Vagina (tissue), 2 donors: ENCODE data around the gene ZBTB16. TPM values are rescaled to one million over a fixed set of nuclear protein-coding genes. Genes with fewer than 3 reads are reported as not detected.

Experiments
- DNase-seq, 2 donors: peaks; one replicate each; pipeline ENCODE4 v3.0.0-alpha.2; 2017; ENCODE audit errors: extremely low spot score in 2 of 2
- H3K27ac ChIP-seq: fragments of 200-600 bp; sonication (generic); one replicate; pipeline ENCODE4 v1.5.1; 2019
- H3K27me3 ChIP-seq: fragments of 200-600 bp; sonication (generic); one replicate; pipeline ENCODE4 v1.5.1; 2019
- H3K36me3 ChIP-seq, 2 donors: fragments of 200-600 bp; sonication (generic); one replicate each; pipeline ENCODE4 v1.5.1; 2017 to 2019
- H3K4me1 ChIP-seq: fragments of 200-600 bp; sonication (generic); one replicate; pipeline ENCODE4 v1.5.1; 2019
- H3K4me3 ChIP-seq, 2 donors: fragments of 200-600 bp; sonication (generic); 1 replicate in 1 of 2; 2 replicates in 1 of 2; pipeline ENCODE4 v1.5.1; 2016 to 2019
- H3K9me3 ChIP-seq: fragments of 200-600 bp; sonication (generic); one replicate; pipeline ENCODE4 v1.5.1; 2019
- POLR2A ChIP-seq, 2 donors: fragments of 450-650 bp; IDR thresholded peaks; one replicate each; pipeline ENCODE4 v1.6.1; 2017; ENCODE audit warnings: antibody characterized with exemption in 2 of 2, mild to moderate bottlenecking in 2 of 2, moderate library complexity in 2 of 2
- POLR2AphosphoS5 ChIP-seq, 2 donors: sonication (generic); formaldehyde crosslinking; IDR thresholded peaks; one replicate each; pipeline ENCODE4 v1.9.0; 2017; ENCODE audit warnings: antibody characterized with exemption in 2 of 2, mild to moderate bottlenecking in 2 of 2, low read depth in 1 of 2; ENCODE audit not compliant: insufficient read depth in 1 of 2
- intact Hi-C: fragments of 100-400 bp; cut with DNase I; formaldehyde crosslinking; loops from one replicate; pipeline ENCODE4 v1.15.1; 2023
- total RNA-seq: library from RNA; depleted of rRNA; stranded (reverse); fragments of >200 nt; gene quantifications from one replicate; pipeline ENCODE4 v1.2.3, GENCODE V29; 2016
- TF ChIP-seq, protein P1 (sequence below), 3 experiments: fragments of 450-650 bp in 2 of 3; fragments of 200-600 bp in 1 of 3; sonication (generic) in 1 of 3; IDR thresholded peaks; one replicate each; pipeline ENCODE4 v1.5.1; 2017 to 2019; ENCODE audit warnings: antibody characterized with exemption in 3 of 3, mild to moderate bottlenecking in 2 of 3, moderate library complexity in 2 of 3

The ZBTB16 gene
- total RNA-seq, 1 donor from 2014 or later, result 243 TPM

- no peak for DNase-seq
- H3K4me1 ChIP-seq, result peaks cover 34% of the 10 kb centered on the region
- H3K27ac ChIP-seq, result no peak overlapping the region
- intact Hi-C loops, result no loop called here
- TF ChIP-seq, protein P1, sequence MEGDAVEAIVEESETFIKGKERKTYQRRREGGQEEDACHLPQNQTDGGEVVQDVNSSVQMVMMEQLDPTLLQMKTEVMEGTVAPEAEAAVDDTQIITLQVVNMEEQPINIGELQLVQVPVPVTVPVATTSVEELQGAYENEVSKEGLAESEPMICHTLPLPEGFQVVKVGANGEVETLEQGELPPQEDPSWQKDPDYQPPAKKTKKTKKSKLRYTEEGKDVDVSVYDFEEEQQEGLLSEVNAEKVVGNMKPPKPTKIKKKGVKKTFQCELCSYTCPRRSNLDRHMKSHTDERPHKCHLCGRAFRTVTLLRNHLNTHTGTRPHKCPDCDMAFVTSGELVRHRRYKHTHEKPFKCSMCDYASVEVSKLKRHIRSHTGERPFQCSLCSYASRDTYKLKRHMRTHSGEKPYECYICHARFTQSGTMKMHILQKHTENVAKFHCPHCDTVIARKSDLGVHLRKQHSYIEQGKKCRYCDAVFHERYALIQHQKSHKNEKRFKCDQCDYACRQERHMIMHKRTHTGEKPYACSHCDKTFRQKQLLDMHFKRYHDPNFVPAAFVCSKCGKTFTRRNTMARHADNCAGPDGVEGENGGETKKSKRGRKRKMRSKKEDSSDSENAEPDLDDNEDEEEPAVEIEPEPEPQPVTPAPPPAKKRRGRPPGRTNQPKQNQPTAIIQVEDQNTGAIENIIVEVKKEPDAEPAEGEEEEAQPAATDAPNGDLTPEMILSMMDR (IDR thresholded peaks at IDR 0.05), result no peak
- TF ChIP-seq POLR2A (IDR thresholded peaks at IDR 0.05) (no peak), POLR2AphosphoS5 (IDR thresholded peaks at IDR 0.05; ENCODE audit: insufficient read depth in 1 of 2, low read depth in 1 of 2) (no peak)
- H3K9me3 ChIP-seq, result no peaks in the 10 kb centered on the region
- H3K27me3 ChIP-seq, result no peaks in the 10 kb centered on the region
- no peak overlapping the region for H3K4me3 ChIP-seq
- peaks cover 0 to 61% of the 10 kb centered on the region in 2 donors for H3K36me3 ChIP-seq
Measured at GRCh38 chr11:114190630-114191029, 131.1 kb downstream of the ZBTB16 start.

DNA sequence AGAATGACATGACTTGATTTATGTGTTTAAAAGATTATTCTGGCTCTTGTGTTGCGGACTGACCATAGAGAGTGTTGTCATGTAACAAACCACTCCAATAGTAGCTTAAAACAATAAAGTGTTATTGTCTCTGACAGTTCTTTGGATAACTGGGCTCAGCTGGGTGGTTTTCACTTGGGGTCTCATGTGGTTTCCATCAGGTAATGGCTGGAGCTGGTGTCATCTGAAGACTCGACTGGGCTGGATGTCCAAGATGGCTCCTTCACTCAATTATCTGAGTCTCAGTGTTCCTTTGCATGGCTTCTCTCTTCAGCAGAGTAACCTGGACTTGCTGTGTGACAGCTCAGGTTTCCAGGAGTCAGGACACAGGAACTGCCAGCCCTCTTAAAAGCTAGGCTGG, 132.4 kb downstream of the ZBTB16 start:
- Histone ChIP-seq H3K4me3 (no peak overlapping the region), H3K27me3 (no peaks in the 10 kb centered on the region), H3K27ac (no peak overlapping the region), H3K4me1 (peaks cover 47% of the 10 kb centered on the region), H3K36me3 (peaks cover 0 to 54% of the 10 kb centered on the region in 2 donors), H3K9me3 (no peaks in the 10 kb centered on the region)
- DNase-seq, result no peak
- intact Hi-C loops, result no loop called here
- no peak for TF ChIP-seq POLR2AphosphoS5 (IDR thresholded peaks at IDR 0.05; ENCODE audit: insufficient read depth in 1 of 2, low read depth in 1 of 2)
- TF ChIP-seq, protein P1 (IDR thresholded peaks at IDR 0.05), result no peak
- no peak for TF ChIP-seq POLR2A (IDR thresholded peaks at IDR 0.05)

- no peak overlapping the region for H3K4me3 ChIP-seq
- no peak for DNase-seq
- peaks cover 0 to 44% of the 10 kb centered on the region in 2 donors for H3K36me3 ChIP-seq
- peaks cover 57% of the 10 kb centered on the region for H3K4me1 ChIP-seq
- H3K9me3 ChIP-seq, result no peaks in the 10 kb centered on the region
- peak overlapping the region; percentile 84 for H3K27ac ChIP-seq
- intact Hi-C loops, result no loop called here
- TF ChIP-seq, protein P1 (IDR thresholded peaks at IDR 0.05), result no peak
- TF ChIP-seq POLR2AphosphoS5 (IDR thresholded peaks at IDR 0.05; ENCODE audit: insufficient read depth in 1 of 2, low read depth in 1 of 2) (peak in 1 of 2 donors; percentile 54), POLR2A (IDR thresholded peaks at IDR 0.05) (no peak)
- H3K27me3 ChIP-seq, result no peaks in the 10 kb centered on the region
Measured at GRCh38 chr11:114192841-114193389, 133.4 kb downstream of the ZBTB16 start.

DNA sequence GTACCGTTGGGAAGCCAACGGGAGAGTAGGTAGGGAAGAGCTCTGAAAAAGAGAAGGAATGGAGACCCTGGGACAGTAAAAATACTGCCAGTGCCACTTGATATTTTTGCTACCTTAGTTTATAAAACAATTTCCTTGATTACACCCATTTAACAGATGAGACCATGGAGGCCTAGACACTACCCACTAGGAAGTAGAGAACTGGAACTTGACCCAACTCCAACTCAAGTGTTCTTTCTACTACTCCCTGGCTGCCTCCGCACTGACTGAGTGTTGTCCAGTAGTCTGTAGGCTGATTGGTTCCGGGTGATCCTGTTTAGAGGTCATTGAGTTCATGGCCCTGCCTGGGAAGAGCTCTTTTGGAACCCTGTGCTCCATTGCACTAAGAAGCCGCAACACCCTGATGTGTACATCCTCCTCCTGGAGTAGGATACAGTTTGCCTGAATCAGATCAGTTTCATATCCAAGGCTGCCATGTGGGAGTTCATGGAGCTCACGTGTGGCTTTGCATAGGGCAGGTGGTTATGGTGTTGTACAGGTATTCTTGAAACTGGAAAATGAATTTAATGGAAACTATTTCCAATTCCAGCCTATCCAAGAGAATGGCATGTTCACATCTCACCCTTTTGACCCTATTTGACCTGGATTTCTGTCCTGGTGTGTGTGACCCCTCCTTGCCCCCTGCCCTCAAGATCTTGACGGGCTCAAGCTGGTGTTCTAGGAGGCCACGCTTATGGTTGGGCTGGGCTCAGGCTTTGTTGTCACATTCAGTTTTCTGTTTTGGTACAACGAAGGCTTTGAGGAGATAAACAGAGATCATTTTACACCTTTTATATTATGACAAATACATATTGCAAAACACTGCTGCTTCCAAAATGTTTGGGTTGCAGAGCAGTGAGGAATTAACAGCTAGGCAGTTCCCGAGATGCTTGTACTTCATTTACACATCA, 134.5 kb downstream of the ZBTB16 start:
- intact Hi-C loops, result no loop called here
- peaks cover 68% of the 10 kb centered on the region for H3K4me1 ChIP-seq
- no peak for DNase-seq

More for the DNA sequence above, 134.5 kb downstream of the ZBTB16 start:
- H3K9me3 ChIP-seq, result no peaks in the 10 kb centered on the region
- no peaks in the 10 kb centered on the region for H3K27me3 ChIP-seq
- H3K36me3 ChIP-seq, result peaks cover 0 to 34% of the 10 kb centered on the region in 2 donors
- peak overlapping the region; percentile 84 for H3K27ac ChIP-seq
- TF ChIP-seq POLR2AphosphoS5 (IDR thresholded peaks at IDR 0.05; ENCODE audit: insufficient read depth in 1 of 2, low read depth in 1 of 2), result peak in 1 of 2 donors; percentile 61
- TF ChIP-seq, protein P1 (IDR thresholded peaks at IDR 0.05), result no peak
- no peak overlapping the region for H3K4me3 ChIP-seq
